COLO668 (cell line): Measurements from ENCODE around the gene ISCA1.
"Not testable (repeated sequence)": the region's sequence is repeated elsewhere in the genome, so short reads cannot be mapped to it uniquely, and the experiment has no call there.

Experiments
- DNase-seq: peaks from one replicate; lab custom pipeline; 2025; ENCODE audit not compliant: unreplicated experiment; lab: John Stamatoyannopoulos, UW

Gene ISCA1

GRCh38 chr9:86282077-86282978, at the start of gene ISCA1:
Gene ISCA1 (minus strand): TSS chr9:86282538. CDS start chr9:86282458, 80 bp downstream.
- DNase-seq: peak; percentile 97

DNA sequence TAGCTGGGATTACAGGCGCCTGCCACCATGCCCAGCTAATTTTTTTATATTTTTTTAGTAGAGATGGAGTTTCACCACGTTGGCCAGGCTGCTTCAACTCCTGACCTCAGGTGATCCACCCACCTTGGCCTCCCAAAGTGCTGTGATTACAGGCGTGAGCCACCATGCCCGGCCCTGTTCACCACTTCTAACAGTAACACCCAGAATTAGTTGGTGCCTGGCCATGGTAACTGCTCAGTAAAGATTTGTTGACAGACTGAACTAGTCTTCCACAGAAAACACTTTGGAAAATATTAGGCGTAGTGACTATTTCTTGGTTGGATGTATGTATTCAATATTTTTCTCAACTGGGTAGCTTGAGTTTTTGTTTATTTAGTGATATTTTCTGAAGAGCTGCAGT, 47.8 kb upstream of the ISCA1 start:
- DNase-seq: no peak

DNA sequence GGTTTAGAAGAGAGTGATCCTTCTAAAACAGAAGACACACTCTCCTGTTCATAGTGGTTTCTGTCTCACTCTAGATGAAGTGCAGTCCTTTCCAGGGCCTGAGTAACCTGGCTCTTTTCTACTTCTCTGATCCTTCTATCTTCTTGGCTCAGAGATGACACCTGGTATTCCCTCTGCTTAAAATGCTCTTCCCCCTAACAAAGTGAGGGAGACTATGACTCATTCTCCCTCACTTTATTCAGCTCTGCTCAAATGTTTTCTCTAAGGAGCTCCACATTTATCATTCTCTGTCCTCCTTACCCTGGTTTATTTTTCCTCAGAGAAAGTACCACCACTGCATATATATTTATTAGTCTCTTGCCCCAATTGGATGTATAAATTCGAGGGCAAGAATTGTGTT, 47.3 kb upstream of the ISCA1 start:
- DNase-seq: no peak

- no peak for DNase-seq
Observed at GRCh38 chr9:86328156-86328555, 45.8 kb upstream of the ISCA1 start.

- DNase-seq: no peak
Observed at GRCh38 chr9:86326536-86326935, 44.2 kb upstream of the ISCA1 start.

DNA sequence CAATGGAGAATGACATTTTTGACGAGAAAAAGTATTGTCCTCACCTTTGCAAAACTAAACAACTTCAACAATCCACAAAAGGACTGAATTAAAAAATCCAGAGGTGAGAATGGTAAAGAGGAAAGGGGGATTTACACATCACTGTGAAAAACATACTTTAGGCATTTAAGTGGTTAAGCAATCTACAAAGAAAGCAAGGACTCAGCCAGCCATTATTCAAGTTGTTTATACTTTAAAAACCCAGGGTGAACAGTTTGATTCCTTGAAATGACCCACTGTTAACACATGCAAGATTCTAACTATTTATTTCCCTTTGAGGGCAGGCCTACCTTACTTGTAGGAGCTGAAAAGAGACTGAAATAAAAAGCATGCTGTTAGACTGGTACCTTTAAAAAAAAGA, 42.6 kb upstream of the ISCA1 start:
- no peak for DNase-seq

- DNase-seq: no peak
Observed at GRCh38 chr9:86324308-86324707, 42.0 kb upstream of the ISCA1 start.

- DNase-seq: no peak
Observed at GRCh38 chr9:86322973-86323644, 40.8 kb upstream of the ISCA1 start.

GRCh38 chr9:86321373-86321772, 39.0 kb upstream of the ISCA1 start:
- no peak for DNase-seq

DNA sequence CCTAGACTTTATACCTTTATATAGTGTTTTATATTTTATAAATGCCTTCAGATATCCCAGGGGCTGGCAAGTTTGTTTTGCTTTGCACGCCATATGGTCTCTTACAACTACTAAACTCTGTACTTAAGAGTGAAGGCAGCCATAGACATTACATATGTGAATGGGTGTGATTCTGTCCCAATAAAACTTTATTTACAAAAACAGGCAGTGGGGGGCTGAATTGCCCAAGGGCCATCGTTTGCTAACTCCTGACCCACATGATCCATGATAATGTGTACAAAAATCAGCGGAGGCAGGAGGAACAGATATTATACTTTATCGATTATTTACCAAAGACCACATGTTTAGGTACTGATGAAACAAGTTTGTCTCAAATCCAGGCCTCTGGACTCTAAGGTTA, 35.8 kb upstream of the ISCA1 start:
- no peak for DNase-seq

DNA sequence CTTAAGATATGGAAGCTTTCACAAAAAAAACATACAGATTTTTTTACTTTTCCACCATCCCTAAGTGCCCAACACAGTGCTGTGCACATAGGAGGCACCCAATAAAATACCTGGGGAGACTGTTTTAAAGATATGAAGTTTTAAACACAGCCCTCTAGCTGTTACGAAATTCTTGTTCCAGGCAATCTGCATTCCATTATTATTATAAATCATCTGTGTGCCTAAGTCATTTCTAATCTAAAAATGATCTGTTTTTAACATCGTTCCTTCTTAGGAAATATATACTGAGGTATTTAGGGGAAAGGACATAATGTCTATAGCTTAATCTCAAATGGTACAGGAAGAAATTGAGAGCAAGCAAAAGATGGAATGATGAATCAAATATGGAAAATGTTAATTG, 32.7 kb upstream of the ISCA1 start:
- DNase-seq: no peak

DNA sequence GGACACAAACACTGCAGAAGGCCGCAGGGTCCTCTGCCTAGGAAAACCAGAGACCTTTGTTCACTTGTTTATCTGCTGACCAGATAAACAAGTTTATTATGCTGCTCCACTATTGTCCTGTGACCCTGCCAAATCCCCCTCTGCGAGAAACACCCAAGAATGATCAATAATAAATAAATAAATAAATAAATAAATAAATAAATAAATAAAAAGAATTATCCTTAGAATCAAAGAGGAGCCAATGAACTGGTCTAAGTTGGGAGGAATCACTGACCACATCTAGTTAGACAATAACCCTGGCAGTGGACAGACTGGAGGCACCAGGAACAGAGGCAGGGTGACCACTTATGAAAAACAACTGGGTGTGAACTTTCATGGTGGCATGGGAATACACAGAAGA, 30.6 kb upstream of the ISCA1 start:
- DNase-seq: not testable (repeated sequence)

GRCh38 chr9:86308687-86309086, 26.3 kb upstream of the ISCA1 start:
- no peak for DNase-seq

DNA sequence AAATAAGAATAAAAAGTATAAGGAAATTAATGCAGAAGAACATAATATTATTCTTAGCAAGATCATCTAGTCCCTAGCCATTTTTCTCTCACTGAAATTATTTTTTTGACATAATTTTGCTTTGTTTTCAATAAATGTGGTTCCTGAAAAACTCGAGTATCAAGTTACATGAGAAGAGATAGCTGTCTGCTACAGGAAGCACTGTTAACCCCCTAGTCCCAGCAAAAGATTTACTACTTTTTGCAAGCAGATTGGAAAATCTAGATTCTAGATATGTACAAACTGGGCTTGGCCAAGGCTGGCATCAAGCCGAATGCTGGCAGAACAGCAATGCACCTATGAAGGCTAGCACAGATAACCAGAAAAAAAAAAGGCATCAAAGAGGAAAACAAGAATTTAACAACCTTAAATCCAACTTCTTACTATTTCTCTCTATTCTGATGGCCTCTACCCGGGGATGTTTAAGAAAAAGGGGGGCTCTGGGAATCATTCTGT, 21.9 kb upstream of the ISCA1 start:
- DNase-seq: no peak

DNA sequence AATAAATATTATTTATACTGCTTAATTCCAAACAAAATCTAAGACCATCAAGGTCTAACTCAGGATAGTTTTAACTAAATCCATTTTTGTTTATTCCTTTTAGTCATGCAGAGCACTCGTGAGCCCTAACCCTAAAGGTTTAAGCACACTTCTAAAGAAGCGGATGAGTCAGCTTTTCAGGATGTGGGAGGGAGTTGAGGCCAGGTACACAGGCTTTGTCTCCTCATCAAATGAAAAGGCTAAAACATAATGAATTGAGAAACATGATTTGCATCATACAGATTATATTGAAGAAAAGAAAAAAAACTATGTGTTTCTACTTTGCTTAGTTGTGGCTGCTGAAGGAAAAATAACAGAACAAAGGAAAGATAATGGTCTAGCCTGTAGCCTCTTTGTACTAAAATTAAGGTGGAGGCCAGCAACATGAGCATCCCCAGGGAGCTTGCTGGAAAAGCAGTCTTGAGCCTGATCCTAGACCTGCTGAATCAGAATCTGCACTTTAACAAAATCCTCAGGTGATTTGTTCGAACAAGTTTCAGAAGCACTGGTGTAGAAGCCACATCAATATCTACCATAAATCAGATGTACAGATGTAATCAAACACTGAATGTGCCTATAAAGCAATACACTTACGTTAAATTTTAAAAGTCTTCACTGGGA, 21.1 kb upstream of the ISCA1 start:
- no peak for DNase-seq

DNA sequence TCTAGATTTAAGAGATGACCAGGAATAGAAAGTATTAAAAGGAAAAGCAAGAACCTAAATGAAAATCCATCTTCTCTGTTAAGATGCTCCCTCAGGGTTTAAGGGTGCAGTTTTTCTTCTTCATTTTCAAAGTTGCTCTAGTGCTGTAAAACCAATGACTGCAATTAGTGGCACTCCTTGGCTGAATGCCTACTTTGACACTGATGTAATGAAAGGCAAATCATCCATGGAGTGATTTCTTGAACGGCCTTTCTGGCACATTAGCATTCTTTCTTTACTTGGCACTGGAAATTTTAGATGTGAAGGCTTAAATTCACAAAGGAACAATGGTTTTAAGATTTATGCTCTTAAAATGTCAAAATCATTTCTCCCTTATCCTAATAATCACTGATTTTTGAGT, 19.3 kb upstream of the ISCA1 start:
- no peak for DNase-seq

GRCh38 chr9:86300701-86301100, 18.4 kb upstream of the ISCA1 start:
- no peak for DNase-seq

DNA sequence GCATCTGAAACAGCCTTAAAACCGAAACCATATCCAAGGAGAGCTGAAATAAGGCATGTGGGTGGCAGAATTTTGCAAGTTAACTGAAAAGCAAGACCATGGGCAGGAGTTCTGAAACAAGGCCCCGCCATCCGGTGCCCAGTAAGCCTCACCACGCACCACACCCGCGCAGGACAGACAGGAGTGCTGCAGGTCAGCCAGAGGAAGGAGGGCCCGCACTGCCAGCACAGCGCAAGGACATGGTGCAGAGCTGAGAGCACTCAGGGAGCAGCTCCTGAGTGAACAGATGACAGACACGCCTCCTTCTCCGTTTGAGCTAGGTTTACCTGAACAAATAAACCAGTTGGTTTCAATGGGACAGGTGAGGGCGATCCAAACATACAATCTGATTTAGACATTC, 16.5 kb upstream of the ISCA1 start:
- no peak for DNase-seq

DNA sequence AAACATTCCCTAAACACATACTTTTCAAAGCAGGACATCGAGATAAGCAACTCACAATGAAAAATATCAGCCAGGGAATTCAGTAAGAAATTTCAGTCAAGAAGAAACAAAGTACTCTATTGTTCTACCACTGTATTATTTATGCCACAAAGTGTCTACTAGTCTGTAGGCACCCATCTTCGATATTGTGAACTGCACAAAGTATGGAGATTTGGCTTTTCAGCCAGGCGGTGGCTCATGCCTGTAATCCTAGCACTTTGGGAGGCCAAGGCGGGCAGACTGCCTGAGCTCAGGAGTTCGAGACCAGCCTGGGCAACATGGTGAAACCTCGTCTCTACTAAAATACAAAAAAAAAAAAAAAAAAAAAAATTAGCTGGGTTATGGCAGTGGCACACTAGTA, 8.0 kb upstream of the ISCA1 start:
- not testable (repeated sequence) for DNase-seq

DNA sequence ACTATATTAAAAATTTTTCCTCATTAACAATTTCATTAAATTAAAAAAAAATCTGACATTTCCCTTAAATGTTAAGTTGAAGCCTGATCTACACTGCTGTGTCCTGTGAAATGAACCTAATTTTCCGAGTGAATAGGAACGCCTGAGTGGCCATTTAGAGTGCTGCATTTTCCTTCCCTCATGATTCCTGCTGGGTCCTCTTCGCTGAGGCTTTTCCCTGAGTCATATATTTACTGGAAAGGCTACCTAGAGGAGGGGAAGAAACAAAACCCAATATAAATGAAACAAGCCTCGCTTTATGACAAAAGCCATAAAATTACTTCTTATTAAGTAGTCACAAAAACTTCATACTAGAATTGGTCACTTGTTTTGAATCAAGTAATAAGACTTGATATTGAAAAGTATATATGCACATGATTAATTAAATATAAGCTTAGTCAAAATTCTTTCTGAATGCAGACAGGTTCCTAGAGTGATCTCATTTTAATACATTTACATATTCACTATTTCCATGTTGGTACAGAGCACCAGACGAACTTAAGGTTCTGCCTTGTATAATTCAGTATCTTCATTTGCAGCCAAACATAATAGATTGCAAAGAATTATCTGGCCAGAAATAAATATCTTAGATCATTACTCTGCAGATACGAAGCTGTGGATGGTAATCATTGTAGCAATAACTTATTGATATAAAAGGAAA, 6.3 kb upstream of the ISCA1 start:
- no peak for DNase-seq

DNA sequence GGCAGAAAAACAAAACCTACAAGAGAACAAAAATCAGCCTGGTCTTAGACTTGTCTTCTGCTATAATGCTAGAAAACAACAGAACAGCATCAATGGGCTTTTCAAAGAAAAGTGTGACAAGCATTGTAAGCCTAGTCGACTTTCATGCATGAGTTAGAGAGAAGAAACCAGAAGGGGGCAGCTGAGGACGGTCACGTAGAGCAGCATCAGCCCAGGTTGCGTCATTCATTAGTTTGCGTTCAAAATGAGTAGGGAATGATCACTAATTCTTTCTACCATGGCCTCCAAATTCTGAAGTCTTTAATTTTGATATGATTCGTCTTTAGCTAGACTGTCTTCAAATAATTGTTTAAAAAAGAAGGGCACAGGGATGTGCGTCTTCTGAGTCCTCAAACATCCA, 4.7 kb upstream of the ISCA1 start:
- DNase-seq: no peak
